Measurements from ENCODE around the gene ENOSF1. TPM values are rescaled to one million over a fixed set of nuclear protein-coding genes. Genes with fewer than 3 reads are reported as not detected.

The ENOSF1 gene
- total RNA-seq, 4 donors from 2014 or later = 31.8 to 159 (median 64.3) TPM

- Histone ChIP-seq H3K36me3 (no peaks in the 10 kb centered on the region), H3K27me3 (no peaks in the 10 kb centered on the region), H3K4me3 (no peak overlapping the region), H3K4me1 (no peaks in the 10 kb centered on the region), H3K27ac (no peak overlapping the region), H3K9me3 (no peaks in the 10 kb centered on the region)
- 55% methylated on average over 7 of the region's 7 CpGs for WGBS
- TF ChIP-seq POLR2AphosphoS5 (IDR thresholded peaks at IDR 0.05) (no peak), EP300 (IDR thresholded peaks at IDR 0.05) (no peak), POLR2A (IDR thresholded peaks at IDR 0.05) (no peak)
- TF ChIP-seq, protein P1, sequence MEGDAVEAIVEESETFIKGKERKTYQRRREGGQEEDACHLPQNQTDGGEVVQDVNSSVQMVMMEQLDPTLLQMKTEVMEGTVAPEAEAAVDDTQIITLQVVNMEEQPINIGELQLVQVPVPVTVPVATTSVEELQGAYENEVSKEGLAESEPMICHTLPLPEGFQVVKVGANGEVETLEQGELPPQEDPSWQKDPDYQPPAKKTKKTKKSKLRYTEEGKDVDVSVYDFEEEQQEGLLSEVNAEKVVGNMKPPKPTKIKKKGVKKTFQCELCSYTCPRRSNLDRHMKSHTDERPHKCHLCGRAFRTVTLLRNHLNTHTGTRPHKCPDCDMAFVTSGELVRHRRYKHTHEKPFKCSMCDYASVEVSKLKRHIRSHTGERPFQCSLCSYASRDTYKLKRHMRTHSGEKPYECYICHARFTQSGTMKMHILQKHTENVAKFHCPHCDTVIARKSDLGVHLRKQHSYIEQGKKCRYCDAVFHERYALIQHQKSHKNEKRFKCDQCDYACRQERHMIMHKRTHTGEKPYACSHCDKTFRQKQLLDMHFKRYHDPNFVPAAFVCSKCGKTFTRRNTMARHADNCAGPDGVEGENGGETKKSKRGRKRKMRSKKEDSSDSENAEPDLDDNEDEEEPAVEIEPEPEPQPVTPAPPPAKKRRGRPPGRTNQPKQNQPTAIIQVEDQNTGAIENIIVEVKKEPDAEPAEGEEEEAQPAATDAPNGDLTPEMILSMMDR (IDR thresholded peaks at IDR 0.05) = no peak
- no peak for DNase-seq (ENCODE audit: low spot score in 2 of 2)
Measured at GRCh38 chr18:621291-622043, 91.0 kb downstream of the ENOSF1 start.

Other genes starting within 250 kb of the ENOSF1 start
- 1 to 10 TPM; 2.1 to 6.2 (median 5.2) TPM for gene COLEC12, start 211.9 kb downstream of the ENOSF1 start, total RNA-seq
- not detected for gene CETN1, start 132.2 kb downstream of the ENOSF1 start, total RNA-seq
- gene CLUL1, start 115.6 kb downstream of the ENOSF1 start, total RNA-seq = 1 to 10 TPM in 3 of 4 donors, not detected in 1; 1.4 to 6.9 (median 3.5) TPM
- 1 to 10 TPM; 2.6 to 5.9 (median 3.2) TPM for gene TYMS, start 55.0 kb downstream of the ENOSF1 start, total RNA-seq
- gene YES1, start 99.6 kb upstream of the ENOSF1 start, total RNA-seq = 100 to 1,000 TPM in 2 of 4 donors, 10 to 100 TPM in 2; 98.6 to 102 (median 100) TPM
- not detected for gene ADCYAP1, start 192.2 kb upstream of the ENOSF1 start, total RNA-seq